ENCODE data around the gene HTT. TPM values are rescaled to one million over a fixed set of nuclear protein-coding genes. Genes with fewer than 3 reads are reported as not detected.

The HTT gene
- total and polyA plus RNA-seq, 8 donors: 34.5 to 75.9 (median 43.5) TPM

DNA sequence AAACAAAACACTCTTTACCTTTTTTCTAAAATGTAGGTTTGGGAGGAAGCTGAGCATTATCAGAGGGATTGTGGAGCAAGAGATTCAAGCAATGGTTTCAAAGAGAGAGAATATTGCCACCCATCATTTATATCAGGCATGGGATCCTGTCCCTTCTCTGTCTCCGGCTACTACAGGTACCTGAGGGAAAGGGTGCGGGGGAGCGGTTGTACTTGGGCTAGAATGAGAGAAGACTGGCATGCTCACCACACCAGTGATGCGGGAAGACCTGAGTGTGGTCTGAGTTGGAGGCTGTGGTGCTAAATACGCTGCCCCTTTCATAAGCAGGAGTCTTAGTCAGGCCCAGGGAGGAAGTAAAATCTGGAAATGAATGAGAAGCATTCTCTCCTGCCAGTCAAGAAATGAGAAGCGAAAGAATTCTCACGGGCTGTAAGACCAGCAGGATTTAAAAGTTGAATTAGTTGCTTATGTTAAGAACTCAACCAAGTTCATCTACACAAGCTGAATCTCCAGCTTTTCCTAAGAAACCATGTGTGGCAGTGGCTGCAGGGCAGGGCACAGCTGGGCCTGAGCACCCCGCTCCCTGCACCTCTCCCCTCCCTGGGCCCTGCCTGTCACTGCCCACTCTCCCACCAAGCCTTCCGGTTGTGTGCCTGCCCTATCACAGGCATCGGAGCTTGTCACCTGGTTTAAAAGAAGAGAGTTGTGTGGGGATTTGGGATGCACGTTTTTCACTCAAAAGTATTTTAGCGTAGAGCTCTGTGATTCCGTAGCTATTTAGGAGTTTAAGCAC is 149.7 kb downstream of the HTT start:
- peak in 1 of 4 donors; percentile 43 for DNase-seq
- no peak for ATAC-seq
- TF ChIP-seq, protein P1, sequence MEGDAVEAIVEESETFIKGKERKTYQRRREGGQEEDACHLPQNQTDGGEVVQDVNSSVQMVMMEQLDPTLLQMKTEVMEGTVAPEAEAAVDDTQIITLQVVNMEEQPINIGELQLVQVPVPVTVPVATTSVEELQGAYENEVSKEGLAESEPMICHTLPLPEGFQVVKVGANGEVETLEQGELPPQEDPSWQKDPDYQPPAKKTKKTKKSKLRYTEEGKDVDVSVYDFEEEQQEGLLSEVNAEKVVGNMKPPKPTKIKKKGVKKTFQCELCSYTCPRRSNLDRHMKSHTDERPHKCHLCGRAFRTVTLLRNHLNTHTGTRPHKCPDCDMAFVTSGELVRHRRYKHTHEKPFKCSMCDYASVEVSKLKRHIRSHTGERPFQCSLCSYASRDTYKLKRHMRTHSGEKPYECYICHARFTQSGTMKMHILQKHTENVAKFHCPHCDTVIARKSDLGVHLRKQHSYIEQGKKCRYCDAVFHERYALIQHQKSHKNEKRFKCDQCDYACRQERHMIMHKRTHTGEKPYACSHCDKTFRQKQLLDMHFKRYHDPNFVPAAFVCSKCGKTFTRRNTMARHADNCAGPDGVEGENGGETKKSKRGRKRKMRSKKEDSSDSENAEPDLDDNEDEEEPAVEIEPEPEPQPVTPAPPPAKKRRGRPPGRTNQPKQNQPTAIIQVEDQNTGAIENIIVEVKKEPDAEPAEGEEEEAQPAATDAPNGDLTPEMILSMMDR (IDR thresholded peaks at IDR 0.05): no peak
- Histone ChIP-seq H3K36me3 (peaks cover 0 to 91% of the 10 kb centered on the region in 2 donors), H3K4me3 (no peak overlapping the region), H3K9me3 (no peaks in the 10 kb centered on the region), H3K4me1 (peaks cover 0 to 28% of the 10 kb centered on the region in 2 donors), H3K27ac (no peak overlapping the region), H3K27me3 (no peaks in the 10 kb centered on the region)
- intact Hi-C loops (cut with DNase I): no loop called here

DNA sequence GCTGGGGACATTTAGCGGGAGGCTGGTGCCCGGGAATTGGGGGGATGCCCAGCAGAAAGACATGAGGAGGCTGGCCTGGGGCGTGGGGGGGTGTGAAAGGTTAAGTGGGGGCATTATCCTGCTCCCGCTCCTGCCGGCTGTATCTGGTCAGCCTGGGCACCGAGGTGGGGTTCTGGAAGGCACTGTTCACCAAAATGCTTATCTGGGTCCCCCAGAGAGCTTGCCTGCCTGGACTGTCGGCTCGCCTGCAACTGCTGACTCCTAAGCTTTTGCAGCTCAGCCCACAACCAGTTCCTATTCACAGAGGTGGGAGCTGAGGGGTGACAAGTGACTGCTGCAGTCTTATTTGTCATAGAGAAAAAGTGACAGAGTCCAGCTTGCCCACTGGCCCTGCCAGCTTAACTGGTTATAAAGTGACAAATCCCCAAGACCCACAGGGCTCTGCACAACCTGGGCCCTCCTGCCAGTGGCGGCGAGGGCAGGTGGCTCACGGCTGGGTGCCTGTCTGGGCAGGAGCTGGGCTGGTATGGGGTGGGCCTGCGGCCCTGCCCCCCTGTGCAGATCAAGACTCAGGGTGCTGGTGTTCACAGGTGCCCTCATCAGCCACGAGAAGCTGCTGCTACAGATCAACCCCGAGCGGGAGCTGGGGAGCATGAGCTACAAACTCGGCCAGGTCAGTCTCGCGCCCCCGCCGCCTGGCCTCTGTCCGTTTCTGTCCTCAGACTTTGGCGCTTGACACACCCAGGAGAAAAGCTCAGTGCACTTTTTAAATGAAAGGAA is 150.8 kb downstream of the HTT start:
- Histone ChIP-seq H3K4me1 (peaks cover 0 to 28% of the 10 kb centered on the region in 2 donors), H3K36me3 (peaks cover 0 to 91% of the 10 kb centered on the region in 2 donors), H3K27me3 (no peaks in the 10 kb centered on the region), H3K4me3 (no peak overlapping the region), H3K9me3 (no peaks in the 10 kb centered on the region), H3K27ac (peak overlapping the region in 1 of 2 donors; percentile 78)
- DNase-seq: peak in 2 of 4 donors; percentile 31 to 74
- TF ChIP-seq, protein P1 (IDR thresholded peaks at IDR 0.05): no peak
- no peak for ATAC-seq
- intact Hi-C loops (cut with DNase I): no loop called here

DNA sequence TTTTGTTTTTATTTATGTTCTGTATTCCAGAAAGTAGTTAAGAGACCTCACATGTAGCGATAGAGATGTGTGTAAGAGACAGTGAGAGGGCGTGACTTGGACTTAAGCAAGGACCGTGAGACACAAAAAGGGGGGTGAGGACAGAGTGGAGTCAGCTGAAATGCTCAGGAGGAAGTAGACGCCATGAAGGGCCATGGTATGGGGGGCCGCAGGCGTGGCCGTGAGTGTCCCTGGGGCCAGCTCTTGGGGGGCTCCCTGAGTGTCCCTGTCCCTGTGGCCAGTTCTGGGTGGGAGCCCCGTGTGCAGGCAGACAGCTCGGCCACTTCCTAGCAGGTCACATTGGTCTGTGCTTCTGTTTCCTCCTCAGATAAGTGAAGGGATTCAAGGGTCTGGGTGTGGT is 151.5 kb downstream of the HTT start:
- ATAC-seq (peak; percentile 60), DNase-seq (peak in 3 of 4 donors; percentile 49 to 71 (median 66))
- Histone ChIP-seq H3K4me1 (peaks cover 0 to 28% of the 10 kb centered on the region in 2 donors), H3K27me3 (no peaks in the 10 kb centered on the region), H3K4me3 (no peak overlapping the region), H3K36me3 (peaks cover 0 to 91% of the 10 kb centered on the region in 2 donors), H3K27ac (peak overlapping the region; percentile 48 to 78), H3K9me3 (no peaks in the 10 kb centered on the region)
- intact Hi-C loops (cut with DNase I): no loop called here
- TF ChIP-seq, protein P1 (IDR thresholded peaks at IDR 0.05): no peak

DNA sequence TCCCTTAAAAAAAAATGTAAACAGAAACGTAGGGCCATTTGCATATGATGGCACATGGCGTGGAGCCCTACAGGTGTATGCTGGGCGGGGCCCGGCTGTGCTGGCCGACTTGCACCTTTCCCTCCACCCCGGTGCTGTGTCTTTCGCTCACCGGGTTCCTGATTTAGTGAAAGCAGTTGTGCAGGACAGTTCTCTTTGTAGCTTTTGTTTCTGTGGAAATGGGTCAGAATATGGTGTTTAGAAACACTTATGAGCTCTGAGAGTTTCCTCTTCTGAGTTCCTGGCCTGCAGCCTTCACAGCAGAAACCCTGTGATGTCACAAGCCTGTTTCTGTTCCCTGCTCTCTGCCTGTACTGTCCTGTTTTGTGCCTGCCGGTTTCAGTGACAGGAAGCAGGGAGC is 152.0 kb downstream of the HTT start:
- Histone ChIP-seq H3K9me3 (no peaks in the 10 kb centered on the region), H3K4me3 (no peak overlapping the region), H3K27me3 (no peaks in the 10 kb centered on the region), H3K36me3 (peaks cover 0 to 91% of the 10 kb centered on the region in 2 donors), H3K4me1 (peaks cover 0 to 28% of the 10 kb centered on the region in 2 donors), H3K27ac (peak overlapping the region; percentile 48 to 78)
- TF ChIP-seq, protein P1 (IDR thresholded peaks at IDR 0.05): no peak
- ATAC-seq: peak; percentile 76
- peak in 2 of 4 donors; percentile 47 to 57 for DNase-seq
- intact Hi-C loops (cut with DNase I): no loop called here

DNA sequence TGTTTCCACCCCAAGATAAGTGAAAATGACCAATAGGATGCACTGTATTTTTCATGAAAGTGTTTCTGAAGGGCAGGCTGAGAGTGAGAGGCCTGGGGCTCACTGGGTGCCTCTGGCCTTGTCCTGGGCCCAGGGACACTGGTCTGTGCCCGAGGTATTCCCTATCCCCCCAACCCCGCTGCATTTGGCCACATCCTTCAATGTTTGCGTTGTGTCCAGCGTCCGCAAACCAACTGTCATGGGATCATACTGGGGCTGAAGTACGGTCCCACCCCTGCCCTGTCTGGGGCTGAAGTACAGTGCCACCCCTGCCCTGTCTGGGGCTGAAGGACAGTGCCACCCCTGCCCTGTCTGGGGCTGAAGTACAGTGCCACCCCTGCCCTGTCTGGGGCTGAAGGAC is 152.5 kb downstream of the HTT start:
- Histone ChIP-seq H3K27ac (peak overlapping the region; percentile 48 to 78), H3K4me1 (peaks cover 0 to 28% of the 10 kb centered on the region in 2 donors), H3K36me3 (peaks cover 0 to 91% of the 10 kb centered on the region in 2 donors), H3K9me3 (no peaks in the 10 kb centered on the region), H3K27me3 (no peaks in the 10 kb centered on the region), H3K4me3 (no peak overlapping the region)
- TF ChIP-seq, protein P1 (IDR thresholded peaks at IDR 0.05): no peak
- no peak for ATAC-seq
- DNase-seq: peak in 1 of 4 donors; percentile 27
- intact Hi-C loops (cut with DNase I): no loop called here

Data from left lung (tissue), 10 donors.